K562 (cell line): ENCODE data around the gene OSCP1. TPM values are rescaled to one million over a fixed set of nuclear protein-coding genes. Genes with fewer than 3 reads are reported as not detected.
A peak's percentile ranks its signal among the peaks of the same experiment; 100 is the strongest.

Experiments
- ELF1 ChIP-seq: fragments of 200-800 bp; sonication (Bioruptor generic); IDR thresholded peaks from 2 replicates; pipeline ENCODE4 v1.6.1; 2016; ENCODE audit warnings: missing genetic modification characterization, missing compliant biosample characterization
- FOXP1 ChIP-seq: sonication (generic); formaldehyde crosslinking; IDR thresholded peaks from 2 replicates; pipeline ENCODE4 v1.8.0; 2022; ENCODE audit warnings: mild to moderate bottlenecking, missing genetic modification reagents
- HOMEZ ChIP-seq: fragments of 250-450 bp; sonication (Bioruptor Pico); IDR thresholded peaks from 2 replicates; pipeline ENCODE4 v1.4.0; 2020; ENCODE audit warnings: mild to moderate bottlenecking, moderate library complexity
- LEF1 ChIP-seq: fragments of 450-650 bp; IDR thresholded peaks from 2 replicates; pipeline ENCODE4 v1.6.1; 2016; ENCODE audit warnings: mild to moderate bottlenecking
- MCM3 ChIP-seq: fragments of 450-650 bp; IDR thresholded peaks from 2 replicates; pipeline ENCODE4 v1.6.1; 2016
- PTRF ChIP-seq: fragments of 450-650 bp; IDR thresholded peaks from 2 replicates; pipeline ENCODE4 v1.6.1; 2016; ENCODE audit warnings: mild to moderate bottlenecking, missing genetic modification characterization, missing compliant biosample characterization
- ZBTB7A ChIP-seq: IDR thresholded peaks from 2 replicates; pipeline ENCODE4 v1.6.1; 2011; ENCODE audit warnings: low read depth, mild to moderate bottlenecking, low read length, moderate library complexity, borderline replicate concordance; ENCODE audit not compliant: control insufficient read depth
- ZBTB8A ChIP-seq: fragments of 450-650 bp; IDR thresholded peaks from 2 replicates; pipeline ENCODE4 v1.6.1; 2018; ENCODE audit warnings: mild to moderate bottlenecking, moderate library complexity; ENCODE audit not compliant: partially characterized antibody
- ZNF586 ChIP-seq: fragments of 450-650 bp; formaldehyde crosslinking; conservative IDR thresholded peaks from 2 replicates; pipeline ENCODE4 v1.4.0; 2020; ENCODE audit warnings: mild to moderate bottlenecking, moderate library complexity
- polyA plus RNA-seq, 8 experiments: library from polyadenylated mRNA; depleted of rRNA in 4 of 8; stranded (reverse) in 5 of 8; unstranded in 3 of 8; fragments of >200 nt; fragmentation: Nextera tagmentation in 2 of 8; fragmentation: Illumina TruSeq in 1 of 8; extraction: Ambion mirVana in 2 of 8; extraction: Trizol in 1 of 8; gene quantifications; 2 replicates each; pipeline versions ENCODE4 v1.2.1 to v1.2.3, GENCODE V29; 2011 to 2014; ENCODE audit warnings: inconsistent platforms in 1 of 8, missing spikeins in 1 of 8
- total RNA-seq, 7 experiments: library from RNA; depleted of rRNA in 6 of 7; stranded (reverse); fragments of >200 nt in 6 of 7; fragmentation: Illumina TruSeq in 2 of 7; extraction: Trizol in 2 of 7; gene quantifications; 2 replicates each; pipeline versions ENCODE4 v1.2.1 to v1.2.3, GENCODE V29; 2011 to 2021; ENCODE audit warnings: low replicate concordance in 1 of 7
- TF ChIP-seq, protein P1 (sequence below), 2 experiments: fragments of 450-650 bp in 1 of 2; sonication (generic) in 1 of 2; formaldehyde crosslinking in 1 of 2; IDR thresholded peaks; 2 replicates each; pipeline versions ENCODE4 v1.7.1 to v1.9.0; 2016 to 2022; ENCODE audit warnings: inconsistent platforms in 1 of 2, mild to moderate bottlenecking in 1 of 2, missing genetic modification reagents in 1 of 2
- TF ChIP-seq, protein P2 (sequence below), 2 experiments: fragments of 250-450 bp in 1 of 2; fragments of 450-650 bp in 1 of 2; sonication (Bioruptor Pico) in 1 of 2; IDR thresholded peaks; 2 replicates each; pipeline versions ENCODE4 v1.6.1 to v1.8.0; 2016 to 2021; ENCODE audit warnings: mild to moderate bottlenecking in 2 of 2, moderate library complexity in 2 of 2, missing compliant biosample characterization in 1 of 2, missing genetic modification characterization in 1 of 2
- TF ChIP-seq, protein P3 (sequence below): fragments of 450-650 bp; conservative IDR thresholded peaks from 2 replicates; pipeline ENCODE4 v1.6.1; 2016; ENCODE audit warnings: missing genetic modification characterization, low read depth, mild to moderate bottlenecking, control low read depth, missing compliant biosample characterization

The OSCP1 gene
- total and polyA plus RNA-seq, 9 of the 15 experiments (the other 6 are each of a cell fraction or from before 2014, with no cell fraction given) = 0.15 to 0.40 (median 0.33) TPM; not detected in 5

- TF ChIP-seq, protein P1, sequence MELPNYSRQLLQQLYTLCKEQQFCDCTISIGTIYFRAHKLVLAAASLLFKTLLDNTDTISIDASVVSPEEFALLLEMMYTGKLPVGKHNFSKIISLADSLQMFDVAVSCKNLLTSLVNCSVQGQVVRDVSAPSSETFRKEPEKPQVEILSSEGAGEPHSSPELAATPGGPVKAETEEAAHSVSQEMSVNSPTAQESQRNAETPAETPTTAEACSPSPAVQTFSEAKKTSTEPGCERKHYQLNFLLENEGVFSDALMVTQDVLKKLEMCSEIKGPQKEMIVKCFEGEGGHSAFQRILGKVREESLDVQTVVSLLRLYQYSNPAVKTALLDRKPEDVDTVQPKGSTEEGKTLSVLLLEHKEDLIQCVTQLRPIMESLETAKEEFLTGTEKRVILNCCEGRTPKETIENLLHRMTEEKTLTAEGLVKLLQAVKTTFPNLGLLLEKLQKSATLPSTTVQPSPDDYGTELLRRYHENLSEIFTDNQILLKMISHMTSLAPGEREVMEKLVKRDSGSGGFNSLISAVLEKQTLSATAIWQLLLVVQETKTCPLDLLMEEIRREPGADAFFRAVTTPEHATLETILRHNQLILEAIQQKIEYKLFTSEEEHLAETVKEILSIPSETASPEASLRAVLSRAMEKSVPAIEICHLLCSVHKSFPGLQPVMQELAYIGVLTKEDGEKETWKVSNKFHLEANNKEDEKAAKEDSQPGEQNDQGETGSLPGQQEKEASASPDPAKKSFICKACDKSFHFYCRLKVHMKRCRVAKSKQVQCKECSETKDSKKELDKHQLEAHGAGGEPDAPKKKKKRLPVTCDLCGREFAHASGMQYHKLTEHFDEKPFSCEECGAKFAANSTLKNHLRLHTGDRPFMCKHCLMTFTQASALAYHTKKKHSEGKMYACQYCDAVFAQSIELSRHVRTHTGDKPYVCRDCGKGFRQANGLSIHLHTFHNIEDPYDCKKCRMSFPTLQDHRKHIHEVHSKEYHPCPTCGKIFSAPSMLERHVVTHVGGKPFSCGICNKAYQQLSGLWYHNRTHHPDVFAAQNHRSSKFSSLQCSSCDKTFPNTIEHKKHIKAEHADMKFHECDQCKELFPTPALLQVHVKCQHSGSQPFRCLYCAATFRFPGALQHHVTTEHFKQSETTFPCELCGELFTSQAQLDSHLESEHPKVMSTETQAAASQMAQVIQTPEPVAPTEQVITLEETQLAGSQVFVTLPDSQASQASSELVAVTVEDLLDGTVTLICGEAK (IDR thresholded peaks at IDR 0.05) = no peak; the same call in 1 of the 2 replicates
- TF ChIP-seq, protein P1 (CRISPR knock-in tag; IDR thresholded peaks at IDR 0.05) = no peak
- no peak for TF ChIP-seq MCM3
- TF ChIP-seq LEF1 = peak; percentile 86
- 0 out of 2 replicates have a peak, but pooled peaks have one; percentile 13 for TF ChIP-seq ZBTB7A
- peak; percentile 70; the same call in 1 of the 2 replicates for TF ChIP-seq FOXP1
- peak; percentile 88; the same call in 1 of the 2 replicates for TF ChIP-seq HOMEZ (CRISPR knock-in tag)
- TF ChIP-seq PTRF (tag) = peak; percentile 66
- peak; percentile 67; the same call in 1 of the 2 replicates for TF ChIP-seq ELF1 (tag)
- peak; percentile 69 for TF ChIP-seq ZNF586 (CRISPR knock-in tag)
- TF ChIP-seq ZBTB8A = no peak
- TF ChIP-seq, protein P2, sequence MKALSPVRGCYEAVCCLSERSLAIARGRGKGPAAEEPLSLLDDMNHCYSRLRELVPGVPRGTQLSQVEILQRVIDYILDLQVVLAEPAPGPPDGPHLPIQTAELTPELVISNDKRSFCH (CRISPR knock-in tag; IDR thresholded peaks at IDR 0.05) = no peak; the same call in 1 of the 2 replicates
- TF ChIP-seq, protein P2 (tag; IDR thresholded peaks at IDR 0.05) = peak; percentile 98
- TF ChIP-seq, protein P3, sequence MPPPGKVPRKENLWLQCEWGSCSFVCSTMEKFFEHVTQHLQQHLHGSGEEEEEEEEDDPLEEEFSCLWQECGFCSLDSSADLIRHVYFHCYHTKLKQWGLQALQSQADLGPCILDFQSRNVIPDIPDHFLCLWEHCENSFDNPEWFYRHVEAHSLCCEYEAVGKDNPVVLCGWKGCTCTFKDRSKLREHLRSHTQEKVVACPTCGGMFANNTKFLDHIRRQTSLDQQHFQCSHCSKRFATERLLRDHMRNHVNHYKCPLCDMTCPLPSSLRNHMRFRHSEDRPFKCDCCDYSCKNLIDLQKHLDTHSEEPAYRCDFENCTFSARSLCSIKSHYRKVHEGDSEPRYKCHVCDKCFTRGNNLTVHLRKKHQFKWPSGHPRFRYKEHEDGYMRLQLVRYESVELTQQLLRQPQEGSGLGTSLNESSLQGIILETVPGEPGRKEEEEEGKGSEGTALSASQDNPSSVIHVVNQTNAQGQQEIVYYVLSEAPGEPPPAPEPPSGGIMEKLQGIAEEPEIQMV (tag) = peak; percentile 56; the same call in 1 of the 2 replicates
These were observed 63.7 kb downstream of the OSCP1 start (continued) for GRCh38 chr1:36386265-36387140.
